SK-MEL-5 (cell line): ENCODE measurements around the gene RANBP1. TPM values are rescaled to one million over a fixed set of nuclear protein-coding genes. Genes with fewer than 3 reads are reported as not detected.

ENCODE experiments used
- DNase-seq: peaks from one replicate; pipeline ENCODE4 v3.0.0-alpha.2; 2016; ENCODE audit warnings: low read depth, low spot score
- in situ Hi-C: cut with HindIII; loops from 2 replicates; pipeline ENCODE4 v1.10.0; 2016; ENCODE audit warnings: low sequenced_read_pairs, high pct_unique_total_duplicates, low pct_unique_long_range_greater_than_20kb
- small RNA-seq, 2 experiments: library from RNA; depleted of rRNA; stranded (forward); fragments of <200 nt; gene quantifications; one replicate each; pipeline ENCODE3, GENCODE V24; 2014
- total RNA-seq: library from RNA; depleted of rRNA; stranded (reverse); fragments of >200 nt; shearing (Covaris generic); gene quantifications from 2 replicates; pipeline ENCODE4 v1.2.3, GENCODE V29; 2014; rRNA removed

RANBP1 gene
- total RNA-seq, 1 experiment from 2014 or later: 425 TPM

DNA sequence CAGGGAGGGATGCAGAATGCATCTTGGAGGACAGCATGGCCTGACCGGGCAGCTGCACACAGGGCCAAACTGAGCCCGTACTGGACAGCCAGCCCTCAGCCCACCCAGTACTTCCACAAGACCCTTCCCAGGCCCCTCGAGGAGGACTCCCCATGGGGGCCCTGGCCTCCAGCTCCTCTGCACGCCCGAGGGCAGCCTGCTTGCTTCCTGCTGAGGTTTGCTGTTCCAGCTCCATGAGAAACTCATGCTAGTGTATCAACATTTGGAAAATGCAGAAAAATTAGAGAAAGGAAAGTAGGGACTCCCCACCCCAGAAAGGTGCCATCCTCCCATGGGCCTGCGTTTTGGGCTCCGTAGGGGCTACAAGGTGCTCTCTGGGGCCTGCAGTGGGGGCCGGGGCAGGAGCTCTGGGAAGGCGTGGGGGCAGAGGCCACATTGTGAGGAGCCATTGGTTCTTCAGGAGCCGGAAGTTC lies 56.3 kb downstream of the RANBP1 start:
- in situ Hi-C loops: no loop called here
- no peak for DNase-seq

GRCh38 chr22:20173246-20173645 lies 57.3 kb downstream of the RANBP1 start:
- no peak for DNase-seq
- in situ Hi-C loops: no loop called here

DNA sequence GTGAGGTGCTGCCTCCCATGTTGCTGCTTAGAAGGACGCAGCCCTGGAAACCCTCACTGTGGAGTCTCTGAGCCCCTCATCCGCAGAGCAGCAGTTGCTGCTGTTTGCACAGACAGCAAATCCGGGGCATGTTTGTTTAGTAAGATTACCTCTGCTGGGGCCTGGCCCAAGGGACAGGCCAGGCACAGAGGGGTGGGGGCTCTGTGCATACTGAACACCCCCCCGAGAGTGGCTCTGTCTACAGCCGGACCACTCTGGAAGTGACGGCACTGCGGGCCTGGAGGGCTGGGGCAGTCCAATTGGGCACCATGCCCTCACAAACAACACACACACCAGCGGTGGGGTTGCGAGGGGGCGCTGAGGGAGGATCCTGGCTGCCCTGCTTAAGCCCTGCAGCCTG lies 57.9 kb downstream of the RANBP1 start:
- DNase-seq: no peak
- in situ Hi-C loops: no loop called here

- DNase-seq: peak; percentile 44
- in situ Hi-C loops: no loop called here
Observed at GRCh38 chr22:20174785-20175596, 59.1 kb downstream of the RANBP1 start.

DNA sequence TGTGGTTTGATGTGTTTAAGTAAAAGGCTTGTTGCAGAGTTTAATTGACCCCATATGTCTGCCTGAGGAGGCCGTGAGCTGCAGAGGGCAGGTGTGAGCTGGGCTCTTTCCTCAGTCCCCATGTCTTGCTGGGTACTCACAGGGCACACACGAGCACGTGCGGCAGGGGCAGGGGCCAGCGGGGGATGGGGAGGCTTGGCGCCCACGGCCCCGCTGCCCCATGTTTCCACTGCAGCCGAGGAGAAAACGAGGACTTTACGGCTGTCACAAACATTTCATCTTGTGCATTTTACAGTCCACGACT lies 59.6 kb downstream of the RANBP1 start:
- DNase-seq: no peak
- in situ Hi-C loops: no loop called here

GRCh38 chr22:20176421-20177085 lies 60.6 kb downstream of the RANBP1 start:
- DNase-seq: no peak
- in situ Hi-C loops: no loop called here

Small RNA genes within 50 kb of the gene (small RNA-seq; reads per million reads assigned to genes)
- gene MIR6816 (0 to 0.10 reads per million in 2 experiments), gene RF00017 (0 reads per million in 2 experiments), gene RF00599 (0 reads per million in 2 experiments)

Other genes with a start within 250 kb of the RANBP1 start
- 156 and 172 TPM in 2 replicates for gene COMT, start 174.3 kb upstream of the RANBP1 start, total RNA-seq
- gene TXNRD2, start 174.3 kb upstream of the RANBP1 start, total RNA-seq: 24.7 and 25.8 TPM in 2 replicates
- gene ARVCF, start 99.3 kb upstream of the RANBP1 start, total RNA-seq: 4.9 and 5.4 TPM in 2 replicates
- gene TANGO2, start 95.0 kb upstream of the RANBP1 start, total RNA-seq: 68.3 and 70.0 TPM in 2 replicates
- gene DGCR8, start 35.9 kb upstream of the RANBP1 start, total RNA-seq: 12.4 and 18.2 TPM in 2 replicates
- 66.1 and 67.3 TPM in 2 replicates for gene TRMT2A, start 1.1 kb downstream of the RANBP1 start, total RNA-seq
- 7.7 and 7.8 TPM in 2 replicates for gene ZDHHC8, start 15.7 kb downstream of the RANBP1 start, total RNA-seq
- not detected in 2 replicates for gene CCDC188, start 35.0 kb downstream of the RANBP1 start, total RNA-seq
- gene RTN4R, start 152.2 kb downstream of the RANBP1 start, total RNA-seq: 7.2 TPM in 2 replicates
- gene DGCR6L, start 204.0 kb downstream of the RANBP1 start, total RNA-seq: 44.5 and 48.3 TPM in 2 replicates